NCI-H2171 (cell line): ENCODE results near the gene CPS1.

ENCODE experiments used
- DNase-seq: peaks from one replicate; lab custom pipeline; 2025; lab: John Stamatoyannopoulos, UW

Gene CPS1

DNA sequence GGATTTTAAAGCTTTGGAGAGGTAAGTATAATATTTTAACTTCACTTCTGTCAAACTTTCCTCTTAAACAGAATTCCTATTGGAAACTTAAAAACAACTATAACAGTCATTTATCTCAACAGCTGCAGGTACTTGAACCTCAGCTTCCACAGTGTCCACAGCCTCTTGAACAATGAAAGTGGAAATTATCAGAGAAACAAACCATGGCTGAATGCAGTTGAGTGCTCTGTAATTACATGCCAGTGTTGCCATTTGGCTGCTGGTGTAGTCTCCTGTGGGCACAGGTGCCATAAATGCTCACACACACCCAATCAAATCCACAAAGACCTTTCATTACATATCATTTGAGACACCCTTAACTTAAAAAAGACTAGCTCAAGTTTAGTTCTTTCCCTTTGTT, 125.1 kb downstream of the CPS1 start:
- no peak for DNase-seq

DNA sequence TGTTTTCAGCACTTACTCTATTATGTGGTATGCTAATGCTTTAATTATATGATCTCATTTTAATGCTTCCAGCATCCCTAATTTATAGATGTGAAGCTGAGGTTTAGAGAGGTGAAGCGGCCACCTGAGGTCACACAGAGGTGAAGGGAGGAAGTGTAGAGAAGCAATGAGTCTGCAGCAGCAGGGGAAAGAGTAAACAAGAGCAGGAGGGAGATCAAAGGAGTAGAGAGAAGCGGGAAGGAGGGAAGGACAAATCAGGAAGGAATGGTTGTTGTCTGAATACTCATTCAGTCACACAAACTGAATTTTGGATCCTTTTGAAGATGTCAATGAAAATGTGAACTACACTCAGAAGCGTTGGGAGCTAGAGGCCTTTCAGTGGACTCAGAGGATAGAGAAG, 130.0 kb downstream of the CPS1 start:
- no peak for DNase-seq

DNA sequence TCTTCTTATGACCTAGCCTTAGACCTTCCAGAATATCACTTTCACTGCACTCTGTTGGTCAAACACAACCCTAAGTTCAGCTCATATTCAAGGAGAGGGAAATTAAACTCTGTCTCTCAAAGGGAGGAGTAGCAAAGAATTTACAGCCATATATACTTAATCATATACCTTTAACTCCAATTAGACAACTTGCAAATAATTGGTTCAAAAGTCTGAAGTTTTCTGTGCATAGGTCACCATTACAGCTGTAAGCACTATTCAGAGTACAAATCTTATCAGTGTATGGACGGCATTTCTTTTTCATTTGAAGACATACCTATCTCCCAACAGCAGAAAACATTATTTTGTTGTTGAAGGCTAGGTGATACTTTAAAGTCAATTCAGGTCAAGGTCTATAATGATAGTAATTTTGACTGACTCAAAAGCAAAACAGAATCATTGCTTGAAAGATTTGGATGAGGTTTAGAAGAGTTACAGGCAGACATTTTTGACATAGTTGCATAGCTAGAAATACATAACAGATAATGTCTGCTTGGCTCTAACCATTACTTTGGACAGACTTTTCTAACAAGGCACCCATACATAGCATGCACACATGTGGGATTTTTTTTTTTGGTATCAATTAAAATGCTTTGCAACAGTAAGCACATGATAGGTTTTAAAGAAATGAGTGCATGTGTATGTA, 131.5 kb downstream of the CPS1 start:
- no peak for DNase-seq

DNA sequence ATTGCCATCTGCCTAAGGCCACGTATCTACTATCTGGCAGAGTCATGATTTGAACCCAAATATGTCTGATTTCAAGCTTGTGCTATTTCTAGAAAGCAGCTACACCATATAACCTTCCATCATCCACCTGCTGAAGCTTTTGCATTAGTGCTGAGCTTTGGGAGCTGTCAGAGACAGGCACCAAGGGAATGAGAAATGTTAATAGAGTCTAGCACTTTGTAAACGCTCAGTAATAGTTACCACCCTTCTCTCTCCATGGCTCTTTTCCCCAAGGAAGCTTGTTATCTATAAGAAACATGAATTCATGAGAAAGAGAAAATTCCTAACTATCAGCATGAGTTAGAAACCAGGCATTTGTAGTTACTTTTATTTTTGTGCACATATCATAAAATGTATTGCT, 151.5 kb downstream of the CPS1 start:
- no peak for DNase-seq

DNA sequence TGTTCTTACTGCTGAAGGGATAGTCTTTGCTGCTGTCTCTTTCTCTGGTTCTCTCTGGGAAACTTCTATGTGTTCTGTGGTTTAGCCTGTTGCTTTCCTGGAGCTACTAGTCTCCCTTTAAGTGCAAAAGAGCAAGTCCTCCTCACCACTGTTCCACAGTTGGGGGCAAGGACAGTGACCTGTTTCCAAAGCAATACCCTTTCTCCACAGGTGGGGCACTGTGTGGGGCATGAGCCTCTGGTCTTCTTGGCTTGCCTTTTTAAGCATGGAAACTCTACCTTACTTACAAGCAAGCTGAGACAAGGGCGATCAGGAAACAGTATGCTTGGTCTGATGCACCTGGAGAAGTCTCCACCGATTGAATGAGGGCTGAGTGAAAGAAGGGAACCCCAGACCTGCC, 156.7 kb downstream of the CPS1 start:
- no peak for DNase-seq

DNA sequence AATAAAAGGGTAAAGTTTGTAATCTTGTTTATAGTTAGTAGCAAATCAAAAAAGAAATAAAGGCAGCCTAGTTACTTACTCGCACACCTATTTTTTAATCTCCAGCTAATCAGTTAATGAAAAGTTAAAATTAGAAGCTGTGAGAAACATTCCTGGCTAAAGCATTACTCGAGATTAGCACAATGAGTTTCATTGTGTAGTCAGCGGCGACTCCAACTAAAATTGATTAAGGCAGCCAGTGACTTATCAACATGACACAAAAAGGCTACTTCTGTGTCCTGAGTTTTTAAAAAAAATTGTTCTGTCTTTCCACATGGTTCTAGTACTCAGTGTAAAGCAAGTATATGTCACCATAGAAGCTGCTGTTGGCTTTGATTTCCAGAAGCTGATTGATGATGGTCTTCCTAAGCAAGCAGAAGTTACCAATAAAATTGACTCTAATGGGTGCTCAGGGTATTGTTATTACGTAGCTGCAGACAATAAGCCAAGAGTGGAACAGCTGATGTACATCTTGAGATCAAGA, 159.2 kb downstream of the CPS1 start:
- no peak for DNase-seq

DNA sequence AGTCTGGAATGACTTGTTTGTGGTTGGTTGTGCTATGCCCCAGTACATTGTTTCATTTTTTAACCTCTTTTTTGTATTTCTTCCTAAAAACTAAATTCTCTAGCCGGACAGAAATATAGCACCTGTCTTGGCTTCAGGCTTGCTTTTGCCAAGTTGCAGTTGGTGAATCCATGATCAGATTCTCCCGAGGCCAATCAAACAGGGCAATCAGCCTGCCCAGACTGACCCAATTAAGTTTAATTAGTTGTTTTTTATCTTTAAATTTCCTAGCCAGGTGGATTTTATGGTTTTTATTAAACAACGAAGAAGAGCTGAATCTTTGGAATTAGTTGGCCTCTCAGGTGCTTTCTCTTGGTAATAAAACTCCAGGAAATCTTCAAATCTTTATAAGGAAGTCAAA, 162.1 kb downstream of the CPS1 start:
- no peak for DNase-seq

DNA sequence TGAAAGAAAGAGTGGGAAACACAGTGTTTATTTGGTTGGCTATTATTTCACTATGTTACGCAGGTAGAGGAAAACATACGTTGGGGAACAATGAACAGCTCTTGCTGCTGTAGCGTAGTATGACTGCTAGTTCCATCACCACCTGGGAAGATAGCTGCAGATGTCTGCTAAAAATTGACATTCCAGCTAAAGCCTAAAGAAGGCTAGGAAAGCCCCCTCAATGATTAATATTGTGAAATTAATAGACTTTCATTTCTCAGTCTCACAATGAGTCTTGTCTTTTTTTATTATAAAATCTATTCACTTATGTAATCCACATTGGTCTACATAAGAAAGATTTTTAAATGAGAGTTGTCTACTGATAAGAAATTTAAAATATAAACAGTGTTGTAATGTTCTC, 165.7 kb downstream of the CPS1 start:
- no peak for DNase-seq

DNA sequence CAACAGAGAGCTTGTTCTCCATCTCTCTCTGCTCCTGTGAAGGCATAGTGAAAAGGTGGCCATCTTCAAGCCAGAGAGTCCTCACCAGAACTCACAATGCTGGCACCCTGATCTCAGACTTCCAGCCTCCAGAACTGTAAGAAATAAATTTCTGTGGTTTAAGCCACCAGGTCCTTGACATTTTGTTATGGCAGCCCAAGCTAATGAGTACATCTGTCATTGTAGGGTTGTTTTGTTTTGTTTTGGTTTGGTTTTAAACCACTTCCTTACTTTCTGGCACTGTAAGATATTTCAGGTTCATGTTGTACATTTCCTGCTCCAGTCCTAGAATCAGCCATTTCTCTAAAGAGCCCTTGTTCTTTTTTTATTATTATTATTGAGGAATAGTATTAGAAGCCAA, 171.2 kb downstream of the CPS1 start:
- DNase-seq, result no peak
